PC-3 (cell line): ENCODE data around the gene CA10. TPM values are rescaled to one million over a fixed set of nuclear protein-coding genes. Genes with fewer than 3 reads are reported as not detected.

Experiments
- ATAC-seq: fragments of 200-7000 bp; cut with Tn5 transposase; 2 replicates; pipeline ENCODE4 v1.9.1; 2020; ENCODE audit warnings: mild to moderate bottlenecking, moderate library complexity
- BruUV-seq: library from RNA; stranded (reverse); fragments of 400-500 nt; replicated peaks from 2 replicates; lab custom pipeline; 2021; lab: Mats Ljungman, UMichigan
- CTCF ChIA-PET: fragments of 300-600 bp; sonication (Branson Sonifier 250); formaldehyde crosslinking; loops from one replicate; lab custom pipeline; 2022; ENCODE audit warnings: antibody characterized with exemption; lab: Charles Lee
- POLR2A ChIA-PET: fragments of 300-600 bp; sonication (Branson Sonifier 250); formaldehyde crosslinking; loops from one replicate; lab custom pipeline; 2022; ENCODE audit warnings: antibody characterized with exemption; ENCODE audit not compliant: unreplicated experiment; lab: Charles Lee
- DNase-seq: peaks from one replicate; pipeline ENCODE4 v3.0.0-alpha.2; 2015
- H2AFZ ChIP-seq: fragments of 300-600 bp; sonication (generic); 2 replicates; pipeline ENCODE4 v1.6.0; 2016; ENCODE audit warnings: antibody characterized with exemption, low read length
- H3F3A ChIP-seq: fragments of 300-600 bp; sonication (generic); one replicate; pipeline ENCODE4 v1.6.0; 2017; ENCODE audit warnings: antibody characterized with exemption, low read length, control low read depth, mild to moderate bottlenecking; ENCODE audit not compliant: unreplicated experiment
- H3K27ac ChIP-seq: fragments of 300-600 bp; sonication (generic); 2 replicates; pipeline ENCODE4 v1.5.1; 2016; ENCODE audit warnings: mild to moderate bottlenecking, low read length
- H3K27me3 ChIP-seq: fragments of 300-600 bp; sonication (generic); 2 replicates; pipeline ENCODE4 v1.6.1; 2016; ENCODE audit warnings: low read length, mixed read lengths
- H3K36me3 ChIP-seq: fragments of 300-600 bp; sonication (generic); 2 replicates; pipeline ENCODE4 v1.6.1; 2016; ENCODE audit warnings: low read depth, mixed run types, low read length, mixed read lengths
- H3K4me1 ChIP-seq: fragments of 300-600 bp; sonication (generic); 2 replicates; pipeline ENCODE4 v1.5.1; 2016; ENCODE audit warnings: low read length; ENCODE audit not compliant: insufficient read depth
- H3K4me2 ChIP-seq: fragments of 300-600 bp; sonication (generic); 2 replicates; pipeline ENCODE4 v1.6.0; 2016; ENCODE audit warnings: low read length
- H3K4me3 ChIP-seq: fragments of 300-600 bp; sonication (generic); 2 replicates; pipeline ENCODE4 v1.5.1; 2016; ENCODE audit warnings: mild to moderate bottlenecking, low read length, mixed read lengths
- H3K79me2 ChIP-seq: fragments of 300-600 bp; sonication (generic); 2 replicates; pipeline ENCODE4 v1.6.1; 2017; ENCODE audit warnings: low read length, mixed read lengths
- H3K9ac ChIP-seq: fragments of 300-600 bp; sonication (generic); 2 replicates; pipeline ENCODE4 v1.6.0; 2016; ENCODE audit warnings: mild to moderate bottlenecking, low read length
- H3K9me2 ChIP-seq: fragments of 300-600 bp; sonication (generic); replicated peaks from 2 replicates; pipeline ENCODE4 v1.6.1; 2016; ENCODE audit warnings: mixed run types, low read length, mixed read lengths
- H3K9me3 ChIP-seq: fragments of 300-600 bp; sonication (generic); 2 replicates; pipeline ENCODE4 v1.6.1; 2016; ENCODE audit warnings: low read length, mixed read lengths
- H4K20me1 ChIP-seq: fragments of 300-600 bp; sonication (generic); 2 replicates; pipeline ENCODE4 v1.6.1; 2016; ENCODE audit warnings: low read length, mixed read lengths
- EZH2 ChIP-seq: fragments of 300-600 bp; sonication (generic); IDR thresholded peaks from one replicate; pipeline ENCODE4 v1.6.1; 2017; ENCODE audit warnings: antibody characterized with exemption, mild to moderate bottlenecking, low read length; ENCODE audit not compliant: unreplicated experiment
- EZH2phosphoT487 ChIP-seq: fragments of 300-600 bp; sonication (generic); IDR thresholded peaks from 2 replicates; pipeline ENCODE4 v1.6.1; 2018; ENCODE audit warnings: mild to moderate bottlenecking, antibody characterized with exemption, low read length, borderline replicate concordance
- intact Hi-C: fragments of 100-400 bp; cut with micrococcal nuclease; formaldehyde crosslinking; loops from 2 replicates; pipeline ENCODE4 v1.9.0; 2023
- total RNA-seq: library from RNA; depleted of rRNA; stranded (reverse); fragments of >200 nt; gene quantifications from 2 replicates; pipeline ENCODE4 v1.2.3, GENCODE V29; 2014
- TF ChIP-seq, protein P1 (sequence below): fragments of 300-600 bp; sonication (generic); conservative IDR thresholded peaks from 2 replicates; pipeline ENCODE4 v1.5.1; 2017; ENCODE audit warnings: antibody characterized with exemption, low read depth, mild to moderate bottlenecking, low read length

Gene CA10
- total RNA-seq, 1 experiment from 2014 or later, result not detected

DNA sequence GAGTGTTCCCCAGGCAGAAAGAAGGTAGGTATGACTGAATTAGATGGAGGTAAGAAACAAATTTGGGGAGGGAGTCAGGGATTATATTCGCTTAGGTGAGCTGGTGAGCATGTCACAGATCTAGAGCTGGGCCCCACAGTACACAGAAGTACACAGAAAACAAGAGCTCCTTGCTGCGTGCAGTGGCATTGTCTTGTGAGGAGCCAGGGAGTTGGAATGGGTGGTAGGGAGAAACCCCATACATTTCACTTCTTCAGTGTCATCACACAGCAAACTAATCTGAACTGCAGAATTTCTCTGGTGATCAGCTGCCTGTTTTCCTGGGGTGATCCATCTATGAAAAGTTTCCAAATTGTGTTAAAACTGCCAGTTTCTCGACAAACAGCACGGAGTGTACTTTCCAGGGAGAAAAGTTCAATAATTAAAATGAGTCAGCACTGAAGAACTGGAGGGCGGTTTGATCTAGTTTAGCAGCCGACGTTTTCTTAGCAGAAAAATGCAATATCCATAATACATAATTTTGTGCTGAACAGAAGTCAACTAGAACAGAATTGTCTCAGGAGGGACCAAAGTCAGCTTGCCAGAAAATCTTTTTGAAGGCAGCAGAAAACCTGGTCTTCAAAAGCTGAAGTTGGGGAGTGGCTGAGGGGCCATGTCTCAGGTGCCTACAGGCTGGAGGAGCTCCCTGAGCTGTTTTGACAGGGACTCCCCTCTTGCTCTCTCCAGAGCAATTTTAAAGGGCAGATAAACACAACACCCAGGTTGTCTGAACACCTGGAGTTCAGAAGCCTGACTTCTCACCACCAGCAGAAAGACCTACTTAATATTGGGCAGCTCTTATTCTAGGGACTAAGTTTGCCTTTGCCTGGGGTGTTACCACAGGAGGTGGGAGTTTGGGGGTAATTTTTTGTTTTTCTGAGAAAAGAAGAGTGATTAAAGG lies 448.6 kb downstream of the CA10 start:
- no peak for ATAC-seq
- Histone ChIP-seq H4K20me1 (no peaks in the 10 kb centered on the region), H3K9me3 (no peaks in the 10 kb centered on the region), H3K4me3 (no peak overlapping the region), H2AFZ (no peak overlapping the region), H3K36me3 (no peaks in the 10 kb centered on the region), H3K4me2 (0 out of 2 replicates have a peak overlapping the region, but pooled peaks have one; percentile 5), H3F3A (no peaks in the 10 kb centered on the region), H3K79me2 (no peaks in the 10 kb centered on the region), H3K4me1 (0 out of 2 replicates have a peak, but pooled peaks cover 8% of the 10 kb centered on the region), H3K27me3 (peaks cover 34% of the 10 kb centered on the region), H3K9ac (no peak overlapping the region), H3K27ac (no peak overlapping the region), H3K9me2 (no peaks in the 10 kb centered on the region)
- intact Hi-C loops, result no loop called here
- POLR2A ChIA-PET, result no interaction called here
- BruUV-seq, result no TSS peak
- TF ChIP-seq, protein P1, sequence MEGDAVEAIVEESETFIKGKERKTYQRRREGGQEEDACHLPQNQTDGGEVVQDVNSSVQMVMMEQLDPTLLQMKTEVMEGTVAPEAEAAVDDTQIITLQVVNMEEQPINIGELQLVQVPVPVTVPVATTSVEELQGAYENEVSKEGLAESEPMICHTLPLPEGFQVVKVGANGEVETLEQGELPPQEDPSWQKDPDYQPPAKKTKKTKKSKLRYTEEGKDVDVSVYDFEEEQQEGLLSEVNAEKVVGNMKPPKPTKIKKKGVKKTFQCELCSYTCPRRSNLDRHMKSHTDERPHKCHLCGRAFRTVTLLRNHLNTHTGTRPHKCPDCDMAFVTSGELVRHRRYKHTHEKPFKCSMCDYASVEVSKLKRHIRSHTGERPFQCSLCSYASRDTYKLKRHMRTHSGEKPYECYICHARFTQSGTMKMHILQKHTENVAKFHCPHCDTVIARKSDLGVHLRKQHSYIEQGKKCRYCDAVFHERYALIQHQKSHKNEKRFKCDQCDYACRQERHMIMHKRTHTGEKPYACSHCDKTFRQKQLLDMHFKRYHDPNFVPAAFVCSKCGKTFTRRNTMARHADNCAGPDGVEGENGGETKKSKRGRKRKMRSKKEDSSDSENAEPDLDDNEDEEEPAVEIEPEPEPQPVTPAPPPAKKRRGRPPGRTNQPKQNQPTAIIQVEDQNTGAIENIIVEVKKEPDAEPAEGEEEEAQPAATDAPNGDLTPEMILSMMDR, result no peak
- TF ChIP-seq EZH2phosphoT487, result no peak
- CTCF ChIA-PET, result no interaction called here
- DNase-seq, result no peak

DNA sequence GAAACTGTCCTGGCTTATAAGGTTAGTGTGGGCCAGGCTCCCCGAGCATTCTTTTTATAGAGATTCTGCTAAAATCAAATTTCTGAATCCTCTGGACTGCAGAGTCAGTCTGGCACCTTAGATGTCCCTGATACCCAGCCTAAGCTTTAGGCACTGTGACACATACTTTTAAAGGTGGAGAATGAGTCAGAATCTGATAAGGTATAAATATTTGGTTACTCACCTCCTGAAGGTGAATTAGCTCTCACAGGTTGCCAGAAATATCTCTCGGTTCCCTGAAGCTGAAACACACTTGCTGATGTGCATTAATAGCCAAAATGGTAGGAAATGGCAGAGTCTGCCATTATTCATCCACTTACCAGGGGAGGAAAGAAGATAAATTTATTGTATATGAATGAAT lies 451.3 kb downstream of the CA10 start:
- Histone ChIP-seq H3K4me2 (no peak overlapping the region), H3K9me2 (no peaks in the 10 kb centered on the region), H4K20me1 (no peaks in the 10 kb centered on the region), H3K27ac (peak overlapping the region; percentile 10; the same call in 1 of the 2 replicates), H3K36me3 (no peaks in the 10 kb centered on the region), H2AFZ (no peak overlapping the region), H3K4me1 (peaks cover 14% of the 10 kb centered on the region; the same call in 1 of the 2 replicates), H3K4me3 (no peak overlapping the region), H3F3A (no peaks in the 10 kb centered on the region), H3K9ac (no peak overlapping the region), H3K9me3 (no peaks in the 10 kb centered on the region), H3K27me3 (peaks cover 24% of the 10 kb centered on the region), H3K79me2 (no peaks in the 10 kb centered on the region)
- no TSS peak for BruUV-seq
- DNase-seq, result peak; percentile 81
- ChIA-PET POLR2A (no interaction called here), CTCF (no interaction called here)
- ATAC-seq, result no peak
- TF ChIP-seq EZH2phosphoT487 (no peak), EZH2 (no peak)
- TF ChIP-seq, protein P1, result no peak
- intact Hi-C loops, result no loop called here

DNA sequence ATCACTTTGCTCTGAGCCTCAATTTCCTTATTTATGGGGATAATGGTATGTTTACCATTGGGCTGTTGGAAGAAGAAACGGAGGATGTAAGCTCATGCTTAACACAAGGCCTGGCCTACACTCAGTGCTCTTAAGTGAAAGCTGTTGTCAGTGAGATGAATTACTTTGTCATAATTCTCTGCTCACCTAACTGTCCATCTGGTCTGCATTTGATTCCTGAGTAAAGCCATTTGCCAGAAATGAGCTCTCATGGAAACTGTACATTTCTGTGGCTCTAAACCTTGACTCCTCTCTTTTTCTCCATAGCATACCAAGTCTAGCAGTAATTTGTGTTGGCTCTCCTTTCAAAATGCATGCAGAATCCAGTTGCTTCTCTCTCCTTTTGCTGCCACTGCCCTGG lies 452.4 kb downstream of the CA10 start:
- H4K20me1 ChIP-seq, result no peaks in the 10 kb centered on the region
- H3K9me3 ChIP-seq, result no peaks in the 10 kb centered on the region
- no peak overlapping the region for H2AFZ ChIP-seq
- H3K27ac ChIP-seq, result no peak overlapping the region
- H3K4me1 ChIP-seq, result peaks cover 14% of the 10 kb centered on the region; the same call in 1 of the 2 replicates
- BruUV-seq, result no TSS peak
- no peaks in the 10 kb centered on the region for H3K79me2 ChIP-seq
- peaks cover 13% of the 10 kb centered on the region for H3K27me3 ChIP-seq
- no peak for DNase-seq
- H3K9ac ChIP-seq, result no peak overlapping the region
- no peaks in the 10 kb centered on the region for H3F3A ChIP-seq
- no peaks in the 10 kb centered on the region for H3K36me3 ChIP-seq
- no peak overlapping the region for H3K4me3 ChIP-seq
- H3K4me2 ChIP-seq, result no peak overlapping the region
- intact Hi-C loops, result no loop called here
- no peaks in the 10 kb centered on the region for H3K9me2 ChIP-seq
- TF ChIP-seq EZH2phosphoT487, result no peak
- TF ChIP-seq, protein P1, result no peak
- TF ChIP-seq EZH2, result no peak
- ChIA-PET POLR2A (no interaction called here), CTCF (no interaction called here)
- ATAC-seq, result no peak
